NCI-H82 treated with DMSO at 0.1 percent for 48 hours (cell line): Measurements from ENCODE around the gene SPECC1.
"Not testable (repeated sequence)": the region's sequence is repeated elsewhere in the genome, so short reads cannot be mapped to it uniquely, and the experiment has no call there.

Experiments
- DNase-seq: peaks from one replicate; lab custom pipeline; 2025; ENCODE audit not compliant: unreplicated experiment; lab: John Stamatoyannopoulos, UW

Gene SPECC1

GRCh38 chr17:20009302-20010098, at the start of gene SPECC1:
SPECC1 (plus strand) TSS chr17:20009359; CDS start chr17:20096652, 87,293 bp downstream.
- peak; percentile 62 for DNase-seq

- DNase-seq: not testable (repeated sequence)
Observed at GRCh38 chr17:19962954-19963353, 46.2 kb upstream of the SPECC1 start.

- no peak for DNase-seq
Observed at GRCh38 chr17:19973156-19973555, 36.0 kb upstream of the SPECC1 start.

GRCh38 chr17:19975601-19976000, 33.6 kb upstream of the SPECC1 start:
- no peak for DNase-seq

- peak; percentile 72 for DNase-seq
Observed at GRCh38 chr17:19977293-19978208, 31.6 kb upstream of the SPECC1 start, which contains the start of gene AKAP10. AKAP10 (minus strand) TSS chr17:19977828; CDS start chr17:19977679, 149 bp downstream.

GRCh38 chr17:19978209-19978802, 30.9 kb upstream of the SPECC1 start:
- no peak for DNase-seq

GRCh38 chr17:19978805-19979211, 30.4 kb upstream of the SPECC1 start:
- no peak for DNase-seq

GRCh38 chr17:19979917-19980770, 29.0 kb upstream of the SPECC1 start:
- DNase-seq: peak; percentile 93

- DNase-seq: no peak
Observed at GRCh38 chr17:19986941-19987861, 22.0 kb upstream of the SPECC1 start.

GRCh38 chr17:19987897-19988296, 21.3 kb upstream of the SPECC1 start:
- DNase-seq: no peak

GRCh38 chr17:19991252-19991885, 17.8 kb upstream of the SPECC1 start:
- DNase-seq: no peak

GRCh38 chr17:19992803-19993713, 16.1 kb upstream of the SPECC1 start:
- peak; percentile 92 for DNase-seq

- DNase-seq: peak; percentile 96
Observed at GRCh38 chr17:19996086-19996485, 13.1 kb upstream of the SPECC1 start.

- DNase-seq: peak; percentile 48
Observed at GRCh38 chr17:19996502-19996901, 12.7 kb upstream of the SPECC1 start.

GRCh38 chr17:20008242-20009051, 712 bp upstream of the SPECC1 start:
- no peak for DNase-seq

GRCh38 chr17:20009052-20009301, 182 bp upstream of the SPECC1 start:
- DNase-seq: no peak
